Activated CD8-positive, alpha-beta T cell treated with anti-CD3 and anti-CD28 coated beads for 36 hours (primary cell): ENCODE results near the gene TM9SF1. TPM values are rescaled to one million over a fixed set of nuclear protein-coding genes. Genes with fewer than 3 reads are reported as not detected.

ENCODE experiments used
- ATAC-seq: fragments of 200-7000 bp; cut with Tn5 transposase; one replicate; pipeline ENCODE4 v1.10.0; 2021; ENCODE audit warnings: mild to moderate bottlenecking, moderate library complexity
- CTCF ChIA-PET: fragments of 350-600 bp; sonication (Branson Sonifier 250); formaldehyde crosslinking; loops from one replicate; lab custom pipeline; 2021; ENCODE audit warnings: antibody characterized with exemption; lab: Charles Lee
- POLR2A ChIA-PET: fragments of 350-600 bp; sonication (Branson Sonifier 250); formaldehyde crosslinking; loops from one replicate; lab custom pipeline; 2021; ENCODE audit warnings: antibody characterized with exemption; lab: Charles Lee
- DNase-seq: peaks from one replicate; pipeline ENCODE4 v3.0.0-alpha.2; 2020
- H3K27ac Mint-ChIP-seq: one replicate; pipeline ENCODE4 v1.8.0; 2021; ENCODE audit warnings: mild to moderate bottlenecking, mixed read lengths
- H3K27me3 Mint-ChIP-seq: one replicate; pipeline ENCODE4 v1.8.0; 2021; ENCODE audit warnings: mixed read lengths
- H3K36me3 Mint-ChIP-seq: one replicate; pipeline ENCODE4 v1.8.0; 2021; ENCODE audit warnings: low read depth, mixed read lengths
- H3K4me1 Mint-ChIP-seq: one replicate; pipeline ENCODE4 v1.8.0; 2021; ENCODE audit warnings: low read depth, mixed read lengths
- H3K4me3 Mint-ChIP-seq: one replicate; pipeline ENCODE4 v1.8.0; 2021; ENCODE audit warnings: mild to moderate bottlenecking, moderate library complexity, mixed read lengths
- H3K9me3 Mint-ChIP-seq: one replicate; pipeline ENCODE4 v1.8.0; 2021; ENCODE audit warnings: mixed read lengths
- intact Hi-C: fragments of 100-400 bp; cut with micrococcal nuclease; formaldehyde crosslinking; loops from one replicate; pipeline ENCODE4 v1.10.0; 2022
- total RNA-seq, 2 experiments: library from RNA; stranded (reverse); gene quantifications; one replicate each; pipeline ENCODE4 v1.2.3, GENCODE V29; 2021
- TF ChIP-seq, protein P1 (sequence below): fragments of 200-600 bp; IDR thresholded peaks from one replicate; pipeline ENCODE4 v1.8.0; 2022; ENCODE audit warnings: antibody characterized with exemption, mild to moderate bottlenecking

TM9SF1 gene
- total RNA-seq, 2 experiments from 2014 or later = 16.3 to 18.0 TPM

DNA sequence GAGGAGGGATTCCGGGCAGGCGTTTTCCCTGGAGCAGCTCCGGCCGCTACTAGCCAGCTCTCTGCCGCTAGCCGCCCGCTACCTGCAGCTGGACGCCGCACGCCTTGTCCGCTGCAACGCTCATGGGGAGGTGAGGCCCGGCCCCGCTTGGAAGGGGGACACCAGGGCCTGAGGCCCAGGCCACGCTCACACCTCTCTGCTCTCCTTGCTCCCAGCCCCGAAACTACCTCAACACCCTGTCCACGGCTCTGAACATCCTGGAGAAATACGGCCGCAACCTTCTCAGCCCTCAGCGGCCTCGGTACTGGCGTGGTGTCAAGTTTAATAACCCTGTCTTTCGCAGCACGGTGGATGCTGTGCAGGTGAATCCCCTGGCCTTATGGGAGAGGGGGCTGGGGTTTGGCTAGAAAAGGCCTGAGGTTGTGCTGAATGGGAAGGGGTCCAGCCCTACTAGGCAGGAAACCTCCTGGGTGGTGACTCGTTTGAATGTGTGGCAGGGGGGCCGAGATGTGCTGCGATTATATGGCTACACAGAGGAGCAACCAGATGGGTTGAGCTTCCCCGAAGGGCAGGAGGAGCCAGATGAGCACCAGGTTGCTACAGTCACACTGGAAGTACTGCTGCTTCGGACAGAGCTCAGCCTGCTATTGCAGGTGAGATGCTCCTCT lies 47.3 kb downstream of the TM9SF1 start:
- intact Hi-C loops = no loop called here
- TF ChIP-seq, protein P1, sequence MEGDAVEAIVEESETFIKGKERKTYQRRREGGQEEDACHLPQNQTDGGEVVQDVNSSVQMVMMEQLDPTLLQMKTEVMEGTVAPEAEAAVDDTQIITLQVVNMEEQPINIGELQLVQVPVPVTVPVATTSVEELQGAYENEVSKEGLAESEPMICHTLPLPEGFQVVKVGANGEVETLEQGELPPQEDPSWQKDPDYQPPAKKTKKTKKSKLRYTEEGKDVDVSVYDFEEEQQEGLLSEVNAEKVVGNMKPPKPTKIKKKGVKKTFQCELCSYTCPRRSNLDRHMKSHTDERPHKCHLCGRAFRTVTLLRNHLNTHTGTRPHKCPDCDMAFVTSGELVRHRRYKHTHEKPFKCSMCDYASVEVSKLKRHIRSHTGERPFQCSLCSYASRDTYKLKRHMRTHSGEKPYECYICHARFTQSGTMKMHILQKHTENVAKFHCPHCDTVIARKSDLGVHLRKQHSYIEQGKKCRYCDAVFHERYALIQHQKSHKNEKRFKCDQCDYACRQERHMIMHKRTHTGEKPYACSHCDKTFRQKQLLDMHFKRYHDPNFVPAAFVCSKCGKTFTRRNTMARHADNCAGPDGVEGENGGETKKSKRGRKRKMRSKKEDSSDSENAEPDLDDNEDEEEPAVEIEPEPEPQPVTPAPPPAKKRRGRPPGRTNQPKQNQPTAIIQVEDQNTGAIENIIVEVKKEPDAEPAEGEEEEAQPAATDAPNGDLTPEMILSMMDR = no peak
- CTCF ChIA-PET = interaction anchor here (0.6 to 8.0 kb wide), 6 partner anchors 13 to 112 kb away, joined by 3 to 91 read pairs (median 3); partner anchors contain the start of genes DCAF11, IRF9 and TM9SF1
- no peaks in the 10 kb centered on the region for H3K9me3 Mint-ChIP-seq
- H3K4me1 Mint-ChIP-seq = peaks cover 55% of the 10 kb centered on the region
- H3K27me3 Mint-ChIP-seq = no peaks in the 10 kb centered on the region
- peak overlapping the region; percentile 84 for H3K27ac Mint-ChIP-seq
- POLR2A ChIA-PET = interaction anchor here (1.1 to 10.7 kb wide), 12 partner anchors 9 to 123 kb away, joined by 3 to 178 read pairs (median 4); partner anchors contain the start of genes DCAF11, IRF9, NRL and PSME1
- ATAC-seq (no peak), DNase-seq (no peak)
- H3K4me3 Mint-ChIP-seq = peak overlapping the region; percentile 89
- peaks cover 68% of the 10 kb centered on the region for H3K36me3 Mint-ChIP-seq

DNA sequence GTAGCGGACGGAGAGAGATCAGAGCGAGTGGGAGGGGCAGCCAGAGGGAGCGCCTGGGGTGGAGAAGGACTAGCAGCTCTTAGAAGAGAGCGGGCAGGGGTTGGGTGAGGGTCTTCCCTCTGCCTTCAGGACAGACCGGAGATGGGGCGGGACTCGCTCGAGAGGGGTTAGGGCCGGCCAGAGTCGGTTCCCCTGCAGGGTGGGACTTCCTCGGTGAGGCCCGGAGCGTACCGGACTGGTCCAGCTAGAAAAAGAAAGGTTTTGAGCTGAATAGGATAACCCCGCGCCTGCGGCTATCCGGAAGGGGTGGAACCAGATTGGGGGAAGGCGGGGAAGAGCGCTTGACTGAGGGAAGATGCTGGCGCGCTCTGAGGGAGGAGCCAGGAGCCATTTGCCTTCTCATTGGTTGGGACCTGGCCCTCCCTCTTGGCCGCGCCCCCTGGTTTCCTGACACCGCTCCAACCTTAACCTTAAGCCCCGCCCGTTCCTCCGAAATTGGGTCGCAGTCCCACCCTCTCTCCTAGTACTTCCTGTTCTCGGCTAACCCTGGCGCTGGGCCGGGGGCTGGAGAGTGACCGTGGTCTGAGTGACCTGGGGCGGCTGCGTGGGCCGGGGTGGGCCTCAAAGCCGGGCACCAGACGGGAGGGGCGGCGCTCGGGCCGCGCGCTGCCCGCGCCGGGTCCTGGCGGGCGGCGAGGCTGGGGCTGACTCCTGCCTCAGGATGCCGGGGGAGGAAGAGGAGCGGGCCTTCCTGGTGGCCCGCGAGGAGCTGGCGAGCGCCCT lies 48.1 kb downstream of the TM9SF1 start, which contains the start of gene RNF31:
Gene RNF31, plus strand, starts transcription at position 521 of the 783 bp plus-strand sequence. Its CDS starts 201 bp downstream, at position 722.
- ChIA-PET POLR2A (interaction anchor here (0.6 to 10.7 kb wide), 17 partner anchors 8 to 590 kb away, joined by 3 to 178 read pairs (median 4); partner anchors contain the start of genes CHMP4A, DCAF11, IPO4 and IRF9), CTCF (interaction anchor here (0.9 to 8.0 kb wide), 9 partner anchors 11 to 161 kb away, joined by 3 to 91 read pairs (median 9); partner anchors contain the start of genes CIDEB, DCAF11, IRF9 and NRL)
- peaks cover 68% of the 10 kb centered on the region for H3K36me3 Mint-ChIP-seq
- peak within 1 kb of the TSS; percentile 98 for H3K27ac Mint-ChIP-seq
- TF ChIP-seq, protein P1 = no peak
- H3K4me1 Mint-ChIP-seq = peaks cover 58% of the 10 kb centered on the region
- H3K27me3 Mint-ChIP-seq = no peaks in the 10 kb centered on the region
- intact Hi-C loops = no loop called here
- ATAC-seq (peak; percentile 87), DNase-seq (peak; percentile 100)
- no peaks in the 10 kb centered on the region for H3K9me3 Mint-ChIP-seq
- peak within 1 kb of the TSS; percentile 89 for H3K4me3 Mint-ChIP-seq

GRCh38 chr14:24146453-24146977 lies 48.7 kb downstream of the TM9SF1 start, which contains the start of gene PSME2:
PSME2 (minus strand) TSS chr14:24146610; CDS start chr14:24146581, 29 bp downstream.
- ATAC-seq (peak; percentile 81), DNase-seq (peak; percentile 97)
- Mint-ChIP-seq H3K4me1 (peaks cover 60% of the 10 kb centered on the region), H3K4me3 (peak within 1 kb of the TSS; percentile 89), H3K36me3 (peaks cover 67% of the 10 kb centered on the region), H3K9me3 (no peaks in the 10 kb centered on the region), H3K27me3 (no peaks in the 10 kb centered on the region), H3K27ac (peak within 1 kb of the TSS; percentile 98)
- TF ChIP-seq, protein P1 = no peak
- intact Hi-C loops = no loop called here
- POLR2A ChIA-PET = interaction anchor here (0.6 to 10.7 kb wide), 17 partner anchors 9 to 590 kb away, joined by 3 to 178 read pairs (median 5); partner anchors contain the start of genes CHMP4A, DCAF11, IPO4 and IRF9
- CTCF ChIA-PET = interaction anchor here (0.9 to 8.0 kb wide), 12 partner anchors 9 to 161 kb away, joined by 3 to 91 read pairs (median 6); partner anchors contain the start of genes CIDEB, DCAF11, IRF9 and NRL

GRCh38 chr14:24145690-24146452 lies 49.4 kb downstream of the TM9SF1 start:
- ATAC-seq (no peak), DNase-seq (peak; percentile 43)
- no peaks in the 10 kb centered on the region for H3K9me3 Mint-ChIP-seq
- POLR2A ChIA-PET = interaction anchor here (0.8 to 10.7 kb wide), 16 partner anchors 9 to 125 kb away, joined by 3 to 178 read pairs (median 5); partner anchors contain the start of genes CHMP4A, DCAF11, IPO4 and IRF9
- H3K27me3 Mint-ChIP-seq = no peaks in the 10 kb centered on the region
- TF ChIP-seq, protein P1 = no peak
- CTCF ChIA-PET = interaction anchor here (0.9 to 8.0 kb wide), 13 partner anchors 9 to 162 kb away, joined by 3 to 91 read pairs (median 6); partner anchors contain the start of genes CIDEB, DCAF11, IRF9 and NRL
- H3K4me1 Mint-ChIP-seq = peaks cover 60% of the 10 kb centered on the region
- H3K27ac Mint-ChIP-seq = peak overlapping the region; percentile 98
- H3K4me3 Mint-ChIP-seq = peak overlapping the region; percentile 89
- H3K36me3 Mint-ChIP-seq = peaks cover 65% of the 10 kb centered on the region
- intact Hi-C loops = no loop called here
